SHP77 treated with DMSO at 0.1 percent for 48 hours (cell line): ENCODE data around the gene HOXA11.

Experiments
- DNase-seq: peaks from one replicate; lab custom pipeline; 2025; lab: John Stamatoyannopoulos, UW

HOXA11 gene

DNA sequence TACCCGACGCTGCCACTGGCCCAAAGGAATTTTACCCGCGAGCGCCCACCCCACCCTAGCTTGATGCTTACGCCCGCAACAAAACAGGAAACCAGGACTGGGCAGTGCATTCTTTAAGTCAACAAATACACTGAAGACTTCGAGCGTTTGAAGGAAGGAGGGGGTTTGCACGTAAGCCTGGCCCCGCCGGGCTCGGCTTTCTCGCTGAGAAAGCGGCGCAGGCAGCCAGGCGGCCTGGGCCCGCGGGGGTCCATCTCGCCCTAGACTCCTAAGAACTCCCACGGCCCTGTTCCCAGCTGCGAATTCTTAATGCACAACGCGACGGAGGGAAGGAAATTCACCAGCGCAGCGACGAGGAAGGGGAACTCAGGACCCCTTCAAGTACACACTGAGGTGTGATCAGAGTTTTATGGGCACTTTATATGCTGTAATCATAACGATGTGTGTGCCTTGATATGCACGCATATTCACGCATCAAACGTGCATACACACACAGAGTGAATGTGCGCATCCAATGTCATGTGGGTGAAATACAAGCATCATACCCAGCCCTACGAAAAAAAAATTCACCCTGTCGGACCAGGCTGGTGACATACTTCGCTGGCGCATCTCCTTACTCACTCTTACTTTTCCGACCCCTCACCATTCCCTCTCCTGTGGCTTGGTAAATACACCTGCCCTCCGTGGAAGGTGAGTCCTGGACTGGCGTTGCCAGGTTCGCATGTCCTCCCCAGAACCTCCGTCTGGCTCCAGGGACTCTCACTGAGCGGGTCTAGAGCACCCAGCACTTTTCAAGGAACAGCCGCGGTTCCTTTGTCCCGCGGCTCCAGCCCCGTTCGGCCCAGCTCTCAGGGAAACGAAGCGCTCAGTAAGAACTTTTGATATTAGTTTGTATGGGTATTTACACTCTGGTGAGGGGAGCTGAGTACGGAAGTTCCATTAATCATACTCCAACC lies 20.6 kb upstream of the HOXA11 start:
- DNase-seq, result no peak

DNA sequence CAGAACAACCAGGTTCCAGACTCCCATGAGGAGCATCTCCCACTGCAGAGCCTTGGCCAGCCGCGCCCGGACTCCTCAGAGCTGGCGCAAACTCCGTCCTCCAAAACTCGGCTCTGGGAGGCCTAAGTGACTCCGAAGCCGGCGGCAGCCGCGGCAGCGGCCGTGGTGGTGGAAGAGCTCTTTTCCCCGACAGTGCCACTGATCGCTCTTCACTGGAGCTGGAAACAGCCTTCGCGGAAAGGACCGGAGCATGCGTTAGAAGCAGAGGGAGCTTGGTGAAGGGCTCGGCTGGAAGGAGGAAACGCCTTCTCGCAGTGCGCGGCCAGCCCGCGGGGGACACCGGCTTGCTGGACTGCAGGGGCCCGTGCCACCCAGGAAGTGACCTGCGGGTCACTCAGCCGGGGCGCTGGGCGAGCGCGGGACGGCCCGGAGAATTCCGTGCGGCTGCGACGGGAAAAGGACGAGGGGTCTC lies 19.9 kb upstream of the HOXA11 start:
- no peak for DNase-seq

- no peak for DNase-seq
Observed at GRCh38 chr7:27203964-27204594, 19.0 kb upstream of the HOXA11 start.

- DNase-seq, result no peak
Observed at GRCh38 chr7:27203365-27203953, 18.4 kb upstream of the HOXA11 start.

DNA sequence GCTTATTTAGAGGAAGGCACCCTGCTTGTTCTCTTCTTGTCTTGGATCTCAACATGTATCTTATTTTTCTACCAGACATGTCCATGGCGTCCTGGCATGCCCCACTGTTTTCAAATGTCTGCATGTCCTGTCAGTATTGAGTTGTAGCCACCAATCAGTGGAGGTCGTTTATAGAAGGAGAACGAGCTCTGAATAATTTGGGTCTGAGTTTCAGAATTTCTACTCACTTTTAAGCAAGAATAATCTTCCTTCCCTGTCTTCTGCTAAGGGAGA lies 17.8 kb upstream of the HOXA11 start:
- DNase-seq, result no peak

DNA sequence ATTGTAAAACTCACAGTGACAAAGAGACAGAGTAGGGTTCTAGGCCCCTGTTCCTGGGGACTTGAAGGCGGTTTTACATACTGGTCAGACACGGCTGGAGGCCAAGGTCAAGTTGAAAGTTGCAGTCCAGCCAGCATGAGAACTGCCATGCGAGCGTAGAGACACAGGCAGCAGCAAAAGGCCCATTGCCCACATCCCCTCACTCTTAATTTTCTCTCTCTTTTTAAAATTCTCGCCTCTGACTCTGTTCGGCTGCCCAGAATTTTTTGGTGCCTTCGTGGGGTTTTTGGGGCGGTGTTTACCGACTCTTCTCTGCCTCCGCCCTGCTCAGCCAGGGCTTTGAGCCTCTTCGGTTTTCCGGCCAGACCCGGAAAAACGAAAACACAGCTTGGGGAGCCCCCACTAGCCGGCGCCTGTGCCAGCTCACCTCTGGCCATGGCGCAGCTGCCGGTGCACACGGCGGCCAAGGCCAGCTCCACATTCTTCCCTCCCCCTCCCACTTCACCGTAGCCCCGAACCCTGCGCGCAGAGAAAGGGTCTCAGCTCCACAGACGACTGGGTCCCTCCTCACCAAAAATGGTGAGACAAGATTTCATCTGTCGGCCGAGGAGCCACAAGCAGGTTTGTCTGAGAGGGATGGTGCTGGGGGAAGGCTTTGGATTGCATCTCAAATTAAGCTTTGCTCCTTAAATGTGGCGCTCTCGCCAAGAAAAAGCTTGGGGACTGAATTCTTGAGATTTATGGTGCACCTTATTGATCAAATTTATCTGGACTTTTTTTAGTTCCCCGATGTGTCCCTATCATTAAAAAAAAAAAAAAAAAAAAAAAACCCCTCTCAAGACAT lies 17.2 kb upstream of the HOXA11 start:
- no peak for DNase-seq

GRCh38 chr7:27201580-27202017 lies 16.6 kb upstream of the HOXA11 start:
- no peak for DNase-seq

- DNase-seq, result no peak
Observed at GRCh38 chr7:27200761-27201579, 15.9 kb upstream of the HOXA11 start.

GRCh38 chr7:27199849-27200760 lies 15.1 kb upstream of the HOXA11 start, which contains the start of gene HOXA13:
TSS of gene HOXA13 (minus strand) at chr7:27200091. CDS start at chr7:27200077, 14 bp downstream.
- no peak for DNase-seq

DNA sequence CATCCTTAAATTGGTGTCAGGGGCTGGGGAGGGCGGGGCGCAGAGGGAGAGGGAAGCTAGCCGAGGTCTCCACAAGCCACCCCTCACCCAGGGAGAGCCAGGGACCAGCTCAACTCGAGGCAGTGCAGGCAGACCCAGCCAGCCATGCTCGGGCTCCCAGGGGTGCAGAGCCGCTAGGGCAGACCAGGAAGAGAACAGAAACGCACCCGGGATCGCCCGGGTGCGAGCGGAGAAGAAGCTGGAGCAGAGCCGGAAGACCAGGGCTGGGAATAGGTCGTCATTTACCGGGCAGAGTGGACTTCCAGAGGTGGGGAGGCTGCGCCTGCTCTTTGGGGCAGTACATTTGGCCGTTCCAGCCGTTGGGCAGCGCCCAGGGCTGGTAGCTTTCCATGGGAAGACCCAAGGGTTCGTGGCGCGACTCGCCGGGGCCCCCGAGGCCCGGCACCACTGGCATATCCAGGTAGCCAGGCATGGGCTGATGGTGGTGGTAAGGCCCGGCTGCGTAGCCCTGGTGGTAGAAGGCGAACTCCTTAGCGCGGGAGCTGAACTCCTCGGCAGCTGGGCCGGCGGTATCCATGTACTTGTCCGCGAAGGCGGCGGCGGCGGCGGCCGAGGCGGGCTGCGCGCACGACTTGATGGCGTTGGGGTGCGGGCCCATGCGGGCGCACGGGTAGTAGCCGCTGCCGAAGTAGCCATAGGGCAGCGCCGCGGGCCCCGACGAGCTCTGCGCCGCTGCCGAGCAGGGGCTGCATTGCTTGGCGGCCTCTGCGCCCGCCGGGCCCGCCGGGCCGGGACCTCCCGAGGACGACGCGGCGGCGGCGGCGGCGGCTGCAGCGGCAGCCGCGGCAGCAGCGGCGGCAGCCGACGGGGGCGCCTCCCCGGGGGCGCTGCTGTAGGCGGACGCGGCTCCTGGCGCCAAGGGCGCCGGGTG lies 14.1 kb upstream of the HOXA11 start:
- DNase-seq, result no peak

GRCh38 chr7:27198138-27198841 lies 13.3 kb upstream of the HOXA11 start:
- no peak for DNase-seq

DNA sequence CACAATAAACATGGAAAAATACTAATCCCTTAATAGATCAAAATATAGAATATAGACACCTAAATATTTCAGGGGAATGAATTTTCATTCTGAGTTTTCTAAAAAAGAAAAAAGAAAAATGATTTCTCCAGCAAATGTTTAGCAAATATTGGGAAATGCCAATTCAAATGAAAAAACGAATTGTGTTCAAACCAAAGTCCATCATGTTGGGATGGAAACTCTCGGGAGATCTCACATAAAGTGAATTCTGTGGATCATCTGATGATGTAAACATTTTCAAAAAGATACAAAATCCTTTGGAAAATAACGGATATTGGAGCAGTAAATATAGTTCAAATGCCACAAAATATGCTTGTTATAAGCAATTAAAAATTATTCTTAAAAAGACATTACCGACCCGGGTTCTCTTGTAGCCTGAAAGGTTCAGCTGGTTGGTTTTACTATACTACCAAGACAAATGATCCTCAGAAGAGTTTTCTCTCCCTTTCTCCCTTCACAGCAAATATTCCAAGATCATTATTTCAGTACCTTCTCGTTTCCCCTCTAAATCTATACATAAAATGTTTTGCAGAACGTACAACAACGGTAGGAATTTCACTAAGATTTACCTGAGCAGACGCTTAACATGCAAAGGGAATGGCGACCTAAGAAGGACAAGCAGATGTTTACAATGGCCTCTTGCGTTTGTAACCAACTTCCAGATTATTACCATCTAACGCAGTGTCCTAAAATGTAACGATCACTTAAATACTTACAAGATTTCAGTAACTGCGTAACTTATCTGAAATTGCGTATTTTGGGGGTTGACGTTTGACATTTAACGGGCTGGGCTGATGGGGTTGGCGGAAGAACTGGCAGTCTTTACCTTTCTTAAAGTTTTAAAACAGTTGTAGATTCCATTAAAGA lies 12.4 kb upstream of the HOXA11 start:
- no peak for DNase-seq

DNA sequence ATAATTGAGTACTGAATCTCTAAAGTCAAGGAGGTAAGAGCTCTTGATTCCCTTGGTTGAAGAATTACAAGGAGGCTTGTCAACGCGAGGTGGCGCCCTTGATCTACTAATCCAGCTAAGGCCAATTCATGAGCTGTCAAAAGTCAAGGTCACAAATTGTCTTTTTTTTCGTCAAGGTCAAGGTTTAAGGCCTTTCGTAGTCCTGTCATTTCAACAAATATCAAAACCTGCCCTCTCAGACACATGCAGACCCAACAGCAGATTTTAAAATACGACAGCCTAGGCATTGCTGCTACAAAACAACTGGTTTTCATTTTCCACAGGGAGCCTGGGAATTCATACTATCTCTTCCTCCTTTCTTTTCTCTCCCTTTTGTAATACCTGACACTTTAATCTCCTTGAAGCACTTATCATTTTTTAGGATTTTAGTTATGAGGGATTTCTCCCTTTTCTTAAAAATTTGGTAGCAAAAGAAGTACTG lies 11.3 kb upstream of the HOXA11 start:
- peak; percentile 51 for DNase-seq

DNA sequence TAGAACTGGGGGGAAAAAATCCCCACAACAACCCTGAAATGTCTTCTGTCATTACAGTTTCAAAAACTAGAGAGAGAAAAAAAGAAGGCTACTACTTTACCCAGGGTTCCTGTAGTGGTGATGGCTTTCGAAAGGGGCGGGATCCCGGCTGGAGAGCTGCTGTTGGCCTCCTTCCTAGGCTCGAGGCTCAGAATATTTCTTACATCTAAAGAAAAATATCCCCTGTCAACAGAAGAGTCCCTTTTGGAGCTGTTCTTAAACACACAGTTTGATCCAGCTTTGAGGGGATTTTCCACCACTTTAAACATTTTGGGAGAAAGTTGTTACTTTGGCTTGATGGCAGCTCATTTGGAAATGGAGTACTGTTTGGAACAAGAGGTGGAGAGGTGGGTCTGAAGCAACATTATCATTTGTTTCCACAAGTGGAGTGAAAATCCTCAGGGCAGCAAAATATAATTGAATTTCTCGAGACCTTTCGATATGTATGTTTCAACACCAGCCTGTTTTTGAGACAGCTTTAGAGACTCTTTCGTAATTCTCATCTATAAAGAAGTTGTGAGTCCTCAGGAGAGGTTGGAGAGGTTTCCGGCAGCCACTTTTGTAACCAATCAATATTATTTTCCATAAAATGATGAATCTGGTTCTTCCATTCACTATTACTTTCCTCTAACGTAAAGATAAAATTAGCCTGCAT lies 9.8 kb upstream of the HOXA11 start:
- DNase-seq, result no peak

GRCh38 chr7:27194002-27194352 lies 8.9 kb upstream of the HOXA11 start:
- DNase-seq, result no peak

DNA sequence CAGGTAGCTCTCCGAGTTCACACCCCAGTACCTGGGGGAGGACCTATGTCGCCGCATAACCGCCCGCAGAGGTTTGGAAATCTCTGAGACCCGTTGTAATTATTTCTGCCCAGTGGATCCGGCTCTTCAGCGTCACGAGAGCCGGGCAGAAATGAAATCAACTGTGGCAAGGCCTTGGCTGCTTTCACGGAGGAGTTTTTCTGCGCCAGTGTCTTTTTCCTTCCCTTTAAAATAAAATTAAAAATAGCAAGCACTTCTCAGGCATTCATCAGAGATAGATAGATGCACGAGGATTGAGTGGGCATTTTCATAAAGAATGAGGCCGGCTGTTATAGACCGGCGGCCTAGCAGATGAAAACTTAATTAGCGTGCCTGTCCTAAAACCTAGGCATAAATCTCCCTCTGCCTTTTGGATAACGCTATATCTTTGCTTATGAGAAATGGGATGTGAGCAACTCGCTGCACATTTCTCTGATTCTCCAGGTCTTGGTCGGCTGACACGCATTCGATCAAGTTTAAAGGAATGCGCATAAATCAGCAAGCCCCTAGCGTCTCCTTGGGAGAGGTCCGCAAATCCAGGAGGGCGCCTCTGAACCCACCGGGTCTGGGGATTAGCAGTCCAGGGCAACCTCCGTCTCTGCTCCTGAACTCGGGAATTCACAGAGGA lies 8.4 kb upstream of the HOXA11 start:
- no peak for DNase-seq
